HEK293 (cell line): Measurements from ENCODE around the gene FALEC.

ENCODE experiments used
- GFI1B ChIP-seq: fragments of 450-650 bp; formaldehyde crosslinking; IDR thresholded peaks from 2 replicates; pipeline ENCODE4 v1.5.1; 2016; ENCODE audit warnings: missing biosample characterization, missing genetic modification characterization
- KLF8 ChIP-seq: fragments of 450-650 bp; formaldehyde crosslinking; IDR thresholded peaks from 2 replicates; pipeline ENCODE4 v1.5.1; 2016; ENCODE audit warnings: missing biosample characterization, missing genetic modification characterization
- MEIS1 ChIP-seq: sonication (generic); formaldehyde crosslinking; IDR thresholded peaks from 2 replicates; pipeline ENCODE4 v1.8.1; 2022; ENCODE audit warnings: missing genetic modification reagents, mild to moderate bottlenecking, borderline replicate concordance
- RBAK ChIP-seq: fragments of 450-650 bp; formaldehyde crosslinking; IDR thresholded peaks from 2 replicates; pipeline ENCODE4 v1.5.1; 2016; ENCODE audit warnings: missing biosample characterization, missing genetic modification characterization
- SP7 ChIP-seq: fragments of 450-650 bp; formaldehyde crosslinking; IDR thresholded peaks from 2 replicates; pipeline ENCODE4 v1.5.1; 2016; ENCODE audit warnings: missing biosample characterization, missing genetic modification characterization
- WT1 ChIP-seq: fragments of 450-650 bp; formaldehyde crosslinking; IDR thresholded peaks from 2 replicates; pipeline ENCODE4 v1.5.1; 2016; ENCODE audit warnings: missing biosample characterization, missing genetic modification characterization
- ZBTB44 ChIP-seq: fragments of 450-650 bp; IDR thresholded peaks from 2 replicates; pipeline ENCODE4 v1.5.1; 2018; ENCODE audit warnings: missing biosample characterization, mild to moderate bottlenecking, missing genetic modification characterization
- ZNF223 ChIP-seq: fragments of 450-650 bp; formaldehyde crosslinking; IDR thresholded peaks from 2 replicates; pipeline ENCODE4 v1.5.1; 2016; ENCODE audit warnings: missing biosample characterization, missing genetic modification characterization
- ZNF23 ChIP-seq: fragments of 450-650 bp; formaldehyde crosslinking; IDR thresholded peaks from 2 replicates; pipeline ENCODE4 v1.5.1; 2016; ENCODE audit warnings: missing biosample characterization, missing genetic modification characterization, borderline replicate concordance
- ZNF274 ChIP-seq, 2 experiments: fragments of 200-500 bp in 1 of 2; fragments of 450-650 bp in 1 of 2; sonication (Bioruptor generic) in 1 of 2; formaldehyde crosslinking in 1 of 2; IDR thresholded peaks; 2 replicates each; pipeline versions ENCODE4 v1.5.1 to v1.6.1; 2014 to 2016; ENCODE audit warnings: borderline replicate concordance in 1 of 2, inconsistent platforms in 1 of 2, low read length in 1 of 2, missing biosample characterization in 1 of 2, missing genetic modification characterization in 1 of 2
- ZNF366 ChIP-seq: fragments of 450-650 bp; formaldehyde crosslinking; conservative IDR thresholded peaks from 2 replicates; pipeline ENCODE4 v1.5.1; 2016; ENCODE audit warnings: missing biosample characterization, missing genetic modification characterization
- ZNF433 ChIP-seq: fragments of 450-650 bp; formaldehyde crosslinking; IDR thresholded peaks from 2 replicates; pipeline ENCODE4 v1.5.1; 2016; ENCODE audit warnings: missing biosample characterization, missing genetic modification characterization, low read depth
- ZNF518A ChIP-seq: fragments of 450-650 bp; formaldehyde crosslinking; conservative IDR thresholded peaks from 2 replicates; pipeline ENCODE4 v1.5.1; 2016; ENCODE audit warnings: low read depth, missing biosample characterization, missing genetic modification characterization
- ZNF549 ChIP-seq: fragments of 450-650 bp; IDR thresholded peaks from 2 replicates; pipeline ENCODE4 v1.5.1; 2018; ENCODE audit warnings: missing biosample characterization, missing genetic modification characterization, mild to moderate bottlenecking, inconsistent platforms, moderate library complexity
- TF ChIP-seq, protein P1 (sequence below): fragments of 450-650 bp; formaldehyde crosslinking; IDR thresholded peaks from 2 replicates; pipeline ENCODE4 v1.5.1; 2016; ENCODE audit warnings: missing biosample characterization, missing genetic modification characterization
- TF ChIP-seq, protein P2 (sequence below): fragments of 450-650 bp; formaldehyde crosslinking; IDR thresholded peaks from 2 replicates; pipeline ENCODE4; 2016; ENCODE audit warnings: missing biosample characterization, missing genetic modification characterization
- TF ChIP-seq, protein P3 (sequence below): fragments of 450-650 bp; formaldehyde crosslinking; IDR thresholded peaks from 2 replicates; pipeline ENCODE4 v1.5.1; 2017; ENCODE audit warnings: missing biosample characterization, mild to moderate bottlenecking, missing genetic modification characterization, moderate library complexity

FALEC gene

GRCh38 chr1:150507912-150508864 is 7.4 kb upstream of the FALEC start, which contains the start of gene ECM1 (continued):
- TF ChIP-seq ZNF366 (peak; percentile 33; the same call in 1 of the 2 replicates), ZBTB44 (tag by site-specific recombination) (no peak), WT1 (no peak), RBAK (tag by site-specific recombination) (no peak), GFI1B (no peak), ZNF274 (IDR thresholded peaks at IDR 0.05; ENCODE audit: low read length) (no peak), ZNF274 (tag by site-specific recombination; IDR thresholded peaks at IDR 0.05; ENCODE audit: borderline replicate concordance) (no peak), MEIS1 (no peak), ZNF223 (no peak), ZNF549 (no peak), SP7 (tag by site-specific recombination) (0 out of 2 replicates have a peak, but pooled peaks have one; percentile 40), ZNF433 (tag by site-specific recombination) (no peak), ZNF518A (tag by site-specific recombination) (no peak), KLF8 (no peak), ZNF23 (tag by site-specific recombination) (no peak)
- TF ChIP-seq, protein P1, sequence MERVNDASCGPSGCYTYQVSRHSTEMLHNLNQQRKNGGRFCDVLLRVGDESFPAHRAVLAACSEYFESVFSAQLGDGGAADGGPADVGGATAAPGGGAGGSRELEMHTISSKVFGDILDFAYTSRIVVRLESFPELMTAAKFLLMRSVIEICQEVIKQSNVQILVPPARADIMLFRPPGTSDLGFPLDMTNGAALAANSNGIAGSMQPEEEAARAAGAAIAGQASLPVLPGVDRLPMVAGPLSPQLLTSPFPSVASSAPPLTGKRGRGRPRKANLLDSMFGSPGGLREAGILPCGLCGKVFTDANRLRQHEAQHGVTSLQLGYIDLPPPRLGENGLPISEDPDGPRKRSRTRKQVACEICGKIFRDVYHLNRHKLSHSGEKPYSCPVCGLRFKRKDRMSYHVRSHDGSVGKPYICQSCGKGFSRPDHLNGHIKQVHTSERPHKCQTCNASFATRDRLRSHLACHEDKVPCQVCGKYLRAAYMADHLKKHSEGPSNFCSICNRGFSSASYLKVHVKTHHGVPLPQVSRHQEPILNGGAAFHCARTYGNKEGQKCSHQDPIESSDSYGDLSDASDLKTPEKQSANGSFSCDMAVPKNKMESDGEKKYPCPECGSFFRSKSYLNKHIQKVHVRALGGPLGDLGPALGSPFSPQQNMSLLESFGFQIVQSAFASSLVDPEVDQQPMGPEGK (tag by site-specific recombination): no peak
- TF ChIP-seq, protein P2, sequence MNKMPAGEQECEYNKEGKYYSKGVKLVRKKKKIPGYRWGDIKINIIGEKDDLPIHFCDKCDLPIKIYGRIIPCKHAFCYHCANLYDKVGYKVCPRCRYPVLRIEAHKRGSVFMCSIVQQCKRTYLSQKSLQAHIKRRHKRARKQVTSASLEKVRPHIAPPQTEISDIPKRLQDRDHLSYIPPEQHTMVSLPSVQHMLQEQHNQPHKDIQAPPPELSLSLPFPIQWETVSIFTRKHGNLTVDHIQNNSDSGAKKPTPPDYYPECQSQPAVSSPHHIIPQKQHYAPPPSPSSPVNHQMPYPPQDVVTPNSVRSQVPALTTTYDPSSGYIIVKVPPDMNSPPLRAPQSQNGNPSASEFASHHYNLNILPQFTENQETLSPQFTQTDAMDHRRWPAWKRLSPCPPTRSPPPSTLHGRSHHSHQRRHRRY (tag by site-specific recombination): no peak
- TF ChIP-seq, protein P3, sequence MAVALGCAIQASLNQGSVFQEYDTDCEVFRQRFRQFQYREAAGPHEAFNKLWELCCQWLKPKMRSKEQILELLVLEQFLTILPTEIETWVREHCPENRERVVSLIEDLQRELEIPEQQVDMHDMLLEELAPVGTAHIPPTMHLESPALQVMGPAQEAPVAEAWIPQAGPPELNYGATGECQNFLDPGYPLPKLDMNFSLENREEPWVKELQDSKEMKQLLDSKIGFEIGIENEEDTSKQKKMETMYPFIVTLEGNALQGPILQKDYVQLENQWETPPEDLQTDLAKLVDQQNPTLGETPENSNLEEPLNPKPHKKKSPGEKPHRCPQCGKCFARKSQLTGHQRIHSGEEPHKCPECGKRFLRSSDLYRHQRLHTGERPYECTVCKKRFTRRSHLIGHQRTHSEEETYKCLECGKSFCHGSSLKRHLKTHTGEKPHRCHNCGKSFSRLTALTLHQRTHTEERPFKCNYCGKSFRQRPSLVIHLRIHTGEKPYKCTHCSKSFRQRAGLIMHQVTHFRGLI (tag by site-specific recombination): no peak
- TF ChIP-seq, all 188 proteins: peak for 12
